ENCODE data around the gene TSPOAP1. TPM values are rescaled to one million over a fixed set of nuclear protein-coding genes. Genes with fewer than 3 reads are reported as not detected.

TSPOAP1 gene
- polyA plus RNA-seq (ENCODE audit: insufficient read length): 62.3 TPM
- long read RNA-seq, donor 1, full-length matches to known transcripts: 7 of 12 reads
- long read RNA-seq, donor 1, partial matches to known transcripts: 5 of 12 reads
- long read RNA-seq, donor 1, other reads (novel, unspliced or antisense): 0 of 12 reads
- long read RNA-seq, donor 2, full-length matches to known transcripts: 5 of 5 reads
- long read RNA-seq, donor 2, partial matches to known transcripts: 0 of 5 reads
- long read RNA-seq, donor 2, other reads (novel, unspliced or antisense): 0 of 5 reads
- long read RNA-seq, donor 3, full-length matches to known transcripts: 4 of 4 reads
- long read RNA-seq, donor 3, partial matches to known transcripts: 0 of 4 reads
- long read RNA-seq, donor 3, other reads (novel, unspliced or antisense): 0 of 4 reads
- long read RNA-seq, donor 4, full-length matches to known transcripts: 3 of 3 reads
- long read RNA-seq, donor 4, partial matches to known transcripts: 0 of 3 reads
- long read RNA-seq, donor 4, other reads (novel, unspliced or antisense): 0 of 3 reads
- long read RNA-seq, donor 5, full-length matches to known transcripts: 7 of 7 reads
- long read RNA-seq, donor 5, partial matches to known transcripts: 0 of 7 reads
- long read RNA-seq, donor 5, other reads (novel, unspliced or antisense): 0 of 7 reads
- long read RNA-seq, donor 6, full-length matches to known transcripts: 5 of 5 reads
- long read RNA-seq, donor 6, partial matches to known transcripts: 0 of 5 reads
- long read RNA-seq, donor 6, other reads (novel, unspliced or antisense): 0 of 5 reads
- long read RNA-seq, donor 7, full-length matches to known transcripts: 9 of 9 reads
- long read RNA-seq, donor 7, partial matches to known transcripts: 0 of 9 reads
- long read RNA-seq, donor 7, other reads (novel, unspliced or antisense): 0 of 9 reads
- long read RNA-seq, donor 8, full-length matches to known transcripts: 1 of 1 reads
- long read RNA-seq, donor 8, partial matches to known transcripts: 0 of 1 reads
- long read RNA-seq, donor 8, other reads (novel, unspliced or antisense): 0 of 1 reads

DNA sequence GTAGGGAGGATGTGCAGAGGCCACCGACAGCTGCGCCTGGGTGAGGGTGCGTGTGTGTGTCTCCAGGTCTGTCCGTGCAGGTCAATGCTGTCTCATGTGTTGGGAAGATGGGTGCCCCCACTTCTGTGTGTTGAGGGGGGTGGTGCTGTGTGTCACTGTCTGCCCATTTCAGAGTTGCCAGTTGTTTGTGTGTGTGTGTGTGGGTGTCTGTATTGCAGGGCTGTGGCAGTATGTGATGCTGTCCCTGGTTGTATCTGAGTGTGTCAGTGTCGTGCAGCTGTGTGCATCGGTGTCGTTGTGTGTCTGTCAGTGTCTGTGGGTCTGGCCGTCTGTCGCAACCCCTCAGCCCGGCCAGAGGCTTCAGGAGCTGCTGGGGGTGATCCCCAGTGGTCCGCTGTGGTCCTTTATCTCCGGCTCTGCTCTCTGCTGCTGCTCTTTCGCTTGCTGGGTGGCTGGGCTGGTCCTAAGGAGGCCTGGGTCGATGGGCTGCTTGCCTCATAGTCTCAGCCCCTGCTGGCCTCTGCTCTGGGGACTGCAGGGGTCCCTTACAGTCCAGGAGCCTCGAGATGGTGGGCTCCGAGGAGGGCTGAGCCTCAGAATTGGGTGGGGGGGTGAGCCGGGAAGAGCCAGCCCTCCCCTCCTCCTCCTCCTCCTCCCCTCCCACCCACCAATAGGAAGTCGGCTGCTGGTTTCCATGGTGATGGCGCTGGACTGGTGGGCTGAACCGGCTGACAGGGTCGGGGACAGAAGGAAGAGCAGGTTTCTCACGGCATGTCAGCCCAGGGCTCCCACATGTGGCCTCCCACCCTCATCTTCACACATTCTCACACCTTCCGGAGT, at the start of gene TSPOAP1:
TSS of gene TSPOAP1 (minus strand) at position 601 of the 840 bp plus-strand sequence. CDS start 875 bp downstream, outside the sequence.
- peak; percentile 51 for DNase-seq

- DNase-seq: no peak
Observed at GRCh38 chr17:58377661-58378060, 49.1 kb upstream of the TSPOAP1 start.

DNA sequence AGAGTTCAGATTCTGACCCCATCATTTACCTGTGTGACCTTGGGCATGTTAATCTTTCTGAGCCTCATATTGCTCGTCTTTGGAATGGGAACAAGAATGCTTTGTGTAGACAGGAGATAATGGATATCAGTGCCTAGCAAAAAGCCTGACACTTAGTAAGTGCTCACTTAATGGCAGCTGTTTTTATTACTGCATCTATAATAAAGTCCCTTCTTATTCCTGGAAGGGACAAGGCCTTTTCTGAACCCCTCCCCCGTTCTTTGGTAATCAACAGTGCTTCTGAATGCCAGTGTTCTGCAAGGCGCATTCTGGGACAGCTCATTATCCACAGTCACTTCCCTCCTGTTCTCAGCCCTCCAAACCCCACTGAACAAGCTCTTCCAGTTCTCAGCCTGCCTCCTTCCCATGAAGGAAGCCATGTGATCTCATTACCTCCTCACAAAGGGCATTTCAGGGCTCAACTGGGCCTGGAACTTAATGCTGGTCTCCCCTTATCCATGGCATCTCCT, 48.6 kb upstream of the TSPOAP1 start:
- DNase-seq: peak; percentile 53

- DNase-seq: no peak
Observed at GRCh38 chr17:58376472-58377000, 47.9 kb upstream of the TSPOAP1 start.

DNA sequence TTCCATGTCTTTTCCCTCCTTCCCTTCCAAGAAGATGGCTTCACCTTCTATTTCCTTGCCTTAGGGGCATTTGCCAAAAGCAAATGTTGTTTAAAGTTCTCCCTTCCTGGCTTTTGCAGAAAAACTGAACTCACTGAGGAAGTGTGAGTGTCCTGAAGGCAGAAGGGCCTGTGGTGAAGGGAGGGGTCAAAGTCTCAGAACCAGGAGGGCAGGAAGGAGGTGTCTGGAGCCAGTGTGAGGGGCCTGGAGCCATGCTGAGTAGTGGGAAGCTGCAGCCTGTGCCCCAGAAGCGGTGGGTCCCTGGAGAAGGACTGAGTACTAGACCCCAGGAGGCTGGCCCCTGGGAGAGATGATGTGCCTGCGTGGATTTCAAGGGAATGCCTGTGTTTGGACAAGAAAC, 47.2 kb upstream of the TSPOAP1 start:
- DNase-seq: no peak

- no peak for DNase-seq
Observed at GRCh38 chr17:58375256-58375655, 46.7 kb upstream of the TSPOAP1 start.

DNA sequence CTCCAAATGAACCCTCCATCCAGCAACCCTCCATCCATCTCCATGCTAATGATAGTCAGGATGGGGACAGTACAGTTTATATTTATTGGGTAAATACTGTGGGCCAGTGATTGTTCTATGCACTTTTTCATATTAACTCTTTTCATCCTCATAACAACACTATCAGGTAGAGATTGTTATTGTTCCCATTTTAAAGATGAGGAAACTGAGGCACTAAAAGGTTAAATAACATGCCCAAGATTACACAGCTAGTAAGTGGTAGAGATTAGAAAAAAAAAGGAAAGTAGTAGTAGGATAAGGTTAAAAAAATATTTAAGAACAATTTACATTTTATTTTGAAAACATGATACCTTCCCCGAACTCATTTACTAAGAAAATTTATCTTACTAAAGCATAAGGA, 45.3 kb upstream of the TSPOAP1 start:
- DNase-seq: no peak

GRCh38 chr17:58373003-58373402, 44.4 kb upstream of the TSPOAP1 start:
- no peak for DNase-seq

DNA sequence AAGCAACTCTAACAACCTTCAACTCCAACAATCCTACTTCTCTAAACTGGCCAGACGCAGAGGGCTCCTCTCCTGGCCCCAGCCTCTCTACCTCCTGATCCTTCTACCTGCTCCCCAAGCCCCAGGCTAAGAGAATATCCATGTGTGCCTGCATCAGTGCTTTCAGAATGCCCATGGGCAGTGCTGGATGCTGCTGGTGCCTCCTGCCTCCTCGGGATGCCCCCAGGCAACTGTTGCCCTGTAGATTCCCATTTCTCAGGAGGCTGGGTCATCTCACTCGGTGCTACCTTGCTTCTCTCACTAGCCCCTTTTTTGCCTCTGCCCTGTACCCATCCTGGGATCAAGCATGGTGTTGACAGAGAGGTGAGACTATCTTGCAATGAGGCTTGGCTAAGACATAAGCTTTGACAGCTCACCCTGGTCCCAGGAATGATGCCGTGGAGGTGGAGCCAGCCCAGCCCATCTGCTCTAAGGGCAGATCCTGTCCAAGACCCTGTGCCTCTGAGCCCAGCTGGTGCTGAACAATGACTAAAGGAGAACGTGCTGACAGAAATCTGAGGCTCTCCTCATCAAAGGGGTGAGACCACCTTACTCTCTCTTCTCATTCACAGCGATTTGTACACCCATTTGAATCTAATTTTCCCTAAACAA, 42.8 kb upstream of the TSPOAP1 start:
- DNase-seq: no peak

- no peak for DNase-seq
Observed at GRCh38 chr17:58370716-58371115, 42.1 kb upstream of the TSPOAP1 start.

- no peak for DNase-seq
Observed at GRCh38 chr17:58370309-58370708, 41.7 kb upstream of the TSPOAP1 start.

GRCh38 chr17:58369214-58370031, 40.8 kb upstream of the TSPOAP1 start:
- DNase-seq: no peak

DNA sequence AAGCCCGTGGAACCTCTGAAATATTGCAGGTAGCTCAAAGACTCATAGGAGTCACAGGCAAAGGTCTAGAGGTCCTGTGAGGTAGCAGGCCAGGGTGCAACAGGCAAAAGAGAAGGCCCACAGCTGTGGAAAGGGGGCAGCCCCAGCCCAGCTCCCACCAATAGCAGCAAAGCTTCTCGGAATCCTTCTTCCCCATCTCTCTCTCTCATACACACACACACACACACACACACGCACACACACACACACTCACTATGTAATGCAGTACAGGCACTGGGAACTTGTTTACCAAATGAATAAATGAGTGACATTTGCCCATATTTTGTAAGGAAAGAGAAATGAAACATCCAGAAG, 40.2 kb upstream of the TSPOAP1 start:
- no peak for DNase-seq

GRCh38 chr17:58367461-58367860, 38.9 kb upstream of the TSPOAP1 start:
- DNase-seq: no peak

- DNase-seq: no peak
Observed at GRCh38 chr17:58365980-58366595, 37.5 kb upstream of the TSPOAP1 start.

GRCh38 chr17:58365185-58365979, 36.8 kb upstream of the TSPOAP1 start:
- DNase-seq: no peak

DNA sequence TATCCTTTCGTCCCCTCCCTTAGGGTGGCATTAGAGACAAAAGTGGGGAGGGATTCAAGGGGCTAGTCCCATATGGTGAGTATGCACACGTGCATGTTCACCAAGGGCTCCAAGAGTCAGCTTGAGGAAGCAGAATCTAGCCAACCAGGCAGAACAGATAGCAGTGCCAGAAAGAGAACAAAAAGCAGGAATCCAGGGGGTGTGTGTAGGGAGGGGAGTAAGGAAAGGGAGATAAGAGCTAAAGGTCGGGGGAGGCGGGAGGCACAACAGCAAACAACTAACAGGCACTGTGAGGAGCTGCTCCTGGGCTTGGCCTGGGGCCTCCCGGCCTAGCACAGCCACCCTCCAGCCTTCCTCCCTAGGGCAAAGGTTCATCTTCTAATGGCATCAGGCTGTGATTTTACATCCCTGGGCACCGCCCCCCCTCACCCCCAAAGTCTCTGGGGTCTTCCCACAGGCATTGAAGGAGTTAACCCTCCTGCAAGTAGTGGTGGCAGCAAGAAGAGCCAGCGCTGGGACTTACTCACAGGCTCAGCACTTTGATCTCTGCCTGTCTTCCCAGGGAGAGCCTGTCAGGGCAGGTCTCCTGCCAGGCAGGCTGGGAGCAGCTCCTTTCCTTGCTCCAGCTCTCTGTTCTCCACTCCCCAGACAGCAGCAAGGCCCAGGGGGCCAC, 35.8 kb upstream of the TSPOAP1 start:
- DNase-seq: no peak

All from left kidney (tissue), 8 donors.